ENCODE results near the gene CTAGE6. TPM values are rescaled to one million over a fixed set of nuclear protein-coding genes. Genes with fewer than 3 reads are reported as not detected.
"Not testable (repeated sequence)": the region's sequence is repeated elsewhere in the genome, so short reads cannot be mapped to it uniquely, and the experiment has no call there.

CTAGE6 gene
- polyA plus RNA-seq, 1 experiment = 0.02 TPM

- CTCF ChIA-PET; H3K4me3 ChIP-seq (ENCODE audit: low read depth, low read length); DNase-seq (ENCODE audit: low read depth); H3K27me3 ChIP-seq (ENCODE audit: control insufficient read depth, insufficient read depth, low read length); POLR2A ChIA-PET; H3K36me3 ChIP-seq (ENCODE audit: control insufficient read depth, insufficient read depth, low read length): not testable (repeated sequence)
Measured at GRCh38 chr7:143714581-143715454, 42.7 kb downstream of the CTAGE6 start.

- H3K4me3 ChIP-seq (ENCODE audit: low read depth, low read length); DNase-seq (ENCODE audit: low read depth); POLR2A ChIA-PET; H3K36me3 ChIP-seq (ENCODE audit: control insufficient read depth, insufficient read depth, low read length); CTCF ChIA-PET; H3K27me3 ChIP-seq (ENCODE audit: control insufficient read depth, insufficient read depth, low read length): not testable (repeated sequence)
Measured at GRCh38 chr7:143712381-143712780, 45.1 kb downstream of the CTAGE6 start.

- DNase-seq (ENCODE audit: low read depth); H3K4me3 ChIP-seq (ENCODE audit: low read depth, low read length); H3K27me3 ChIP-seq (ENCODE audit: control insufficient read depth, insufficient read depth, low read length); POLR2A ChIA-PET; H3K36me3 ChIP-seq (ENCODE audit: control insufficient read depth, insufficient read depth, low read length); CTCF ChIA-PET: not testable (repeated sequence)
Measured at GRCh38 chr7:143711727-143712324, 45.7 kb downstream of the CTAGE6 start.

- H3K27me3 ChIP-seq (ENCODE audit: control insufficient read depth, insufficient read depth, low read length); H3K36me3 ChIP-seq (ENCODE audit: control insufficient read depth, insufficient read depth, low read length); DNase-seq (ENCODE audit: low read depth); POLR2A ChIA-PET; H3K4me3 ChIP-seq (ENCODE audit: low read depth, low read length); CTCF ChIA-PET: not testable (repeated sequence)
Measured at GRCh38 chr7:143709895-143710294, 47.6 kb downstream of the CTAGE6 start.

Small RNA genes within 50 kb of the gene (small RNA-seq; reads per million reads assigned to genes)
- not detected for gene RNU6-267P (ENCODE audit: insufficient read length, low read depth, low replicate concordance)

Other genes starting within 250 kb of the CTAGE6 start
- gene CTAGE15, start 185.9 kb downstream of the CTAGE6 start, polyA plus RNA-seq (2011; rRNA removed) = not detected in 2 replicates
- gene TCAF2, start 136.7 kb downstream of the CTAGE6 start, polyA plus RNA-seq (2011; rRNA removed) = 1.7 and 1.9 TPM in 2 replicates
- 39.9 and 55.2 TPM in 2 replicates for gene TCAF1, start 144.5 kb upstream of the CTAGE6 start, polyA plus RNA-seq (2011; rRNA removed)
- not detected in 2 replicates for gene OR2F2, start 177.5 kb upstream of the CTAGE6 start, polyA plus RNA-seq (2011; rRNA removed)
- not detected in 2 replicates for gene OR2F1, start 197.1 kb upstream of the CTAGE6 start, polyA plus RNA-seq (2011; rRNA removed)
- not detected in 2 replicates for gene OR6B1, start 242.6 kb upstream of the CTAGE6 start, polyA plus RNA-seq (2011; rRNA removed)

Measured in BJ (cell line).